ENCODE data around the gene CPSF3. TPM values are rescaled to one million over a fixed set of nuclear protein-coding genes. Genes with fewer than 3 reads are reported as not detected.

CPSF3 gene
- total and polyA plus RNA-seq, 2 of the 8 experiments (the other 6 are each of a cell fraction or from before 2014, with no cell fraction given), result 44.5 to 93.3 TPM

GRCh38 chr2:9430316-9431293 is 7.2 kb downstream of the CPSF3 start (continued):
- TF ChIP-seq EZH2 (IDR thresholded peaks at IDR 0.05; ENCODE audit: low read depth, low read length, severe bottlenecking), result no peak
- TF ChIP-seq TEAD4 (IDR thresholded peaks at IDR 0.05; ENCODE audit: low read depth, low read length), result no peak
- TF ChIP-seq SP4 (IDR thresholded peaks at IDR 0.05; ENCODE audit: low read length), result no peak
- TF ChIP-seq POLR2A (IDR thresholded peaks at IDR 0.05; ENCODE audit: control extremely low read depth in 1 of 2, low read depth in 2 of 2, low read length in 2 of 2), result no peak
- TF ChIP-seq TAF1 (IDR thresholded peaks at IDR 0.05; ENCODE audit: low read depth, low read length), result no peak
- no peak for TF ChIP-seq SIX5 (IDR thresholded peaks at IDR 0.05; ENCODE audit: low read depth, low read length)
- TF ChIP-seq RFX5 (IDR thresholded peaks at IDR 0.05; ENCODE audit: borderline replicate concordance, low read depth, low read length), result no peak
- no peak for TF ChIP-seq CTBP2 (IDR thresholded peaks at IDR 0.05; ENCODE audit: borderline replicate concordance, insufficient read depth, insufficient read length, low read length)
